Measurements from ENCODE around the gene ZBTB9.
A peak's percentile ranks its signal among the peaks of the same experiment; 100 is the strongest.

The ZBTB9 gene

DNA sequence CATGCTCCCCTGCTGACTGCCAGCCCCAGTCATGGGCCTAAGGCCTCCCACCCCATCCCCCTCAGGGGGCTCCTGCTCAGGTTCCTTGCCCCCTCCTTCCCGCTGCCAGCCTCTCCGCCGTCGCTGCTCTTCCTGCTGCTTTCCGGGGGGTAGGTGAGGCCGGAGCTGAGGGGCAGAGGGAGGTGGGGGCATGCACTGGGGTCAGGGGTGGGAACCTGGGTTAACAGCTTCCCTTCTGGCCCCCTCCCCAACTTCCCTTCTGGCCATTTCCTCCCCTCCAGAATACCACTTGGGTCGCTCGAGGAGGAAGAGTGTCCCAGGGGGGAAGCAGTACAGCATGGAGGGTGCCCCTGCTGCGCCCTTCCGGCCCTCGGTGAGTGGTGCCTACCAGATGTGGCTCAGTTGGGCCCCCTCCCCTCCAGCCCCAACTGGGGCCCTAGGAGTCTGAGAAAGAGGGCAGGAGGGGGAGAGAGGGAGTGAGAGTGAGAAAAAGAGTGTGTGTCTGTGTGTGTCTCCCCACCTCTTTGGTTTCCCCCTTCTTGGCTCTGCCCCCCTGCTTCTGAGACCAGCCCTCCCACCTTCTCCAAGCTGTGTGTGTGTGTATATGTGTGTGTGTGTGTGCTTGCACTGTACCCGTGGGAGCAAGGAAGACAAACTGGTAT is 22.4 kb upstream of the ZBTB9 start:
- TF ChIP-seq YY1 (IDR thresholded peaks at IDR 0.05; ENCODE audit: insufficient read depth, insufficient read length) (no peak), SUZ12 (IDR thresholded peaks at IDR 0.05; ENCODE audit: extremely low read depth, insufficient read depth, insufficient read length) (no peak), ZNF274 (IDR thresholded peaks at IDR 0.05; ENCODE audit: low read depth, low read length) (no peak)
- no peak for DNase-seq (ENCODE audit: low read depth, low spot score)
- Histone ChIP-seq H3K4me1 (ENCODE audit: insufficient read depth, insufficient read length) (peaks cover 21% of the 10 kb centered on the region), H3K27me3 (ENCODE audit: insufficient read depth, insufficient read length) (no peaks in the 10 kb centered on the region), H3K9ac (ENCODE audit: insufficient read length, low read depth) (peak overlapping the region; percentile 73), H3K36me3 (ENCODE audit: insufficient read depth, insufficient read length, low read length) (peaks cover 20% of the 10 kb centered on the region), H3K4me3 (ENCODE audit: insufficient read length, low read depth) (peak overlapping the region; percentile 39), H3K9me3 (ENCODE audit: insufficient read depth, low read length) (no peaks in the 10 kb centered on the region)

DNA sequence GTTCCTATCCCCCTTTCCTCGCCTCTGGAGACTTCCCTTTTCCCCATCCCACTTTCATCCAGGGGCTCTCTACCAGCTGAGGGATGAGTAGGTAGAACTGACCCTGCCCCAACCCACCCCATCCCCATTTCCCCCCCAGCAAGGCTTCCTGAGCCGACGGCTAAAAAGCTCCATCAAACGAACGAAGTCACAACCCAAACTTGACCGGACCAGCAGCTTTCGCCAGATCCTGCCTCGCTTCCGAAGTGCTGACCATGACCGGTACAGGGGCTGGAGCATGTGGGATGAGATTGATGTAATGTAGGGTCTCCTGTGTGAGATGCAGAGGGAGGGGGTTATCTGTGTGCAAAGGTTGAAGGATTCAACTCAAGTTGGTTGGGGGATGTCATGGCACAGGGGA is 21.8 kb upstream of the ZBTB9 start:
- Histone ChIP-seq H3K36me3 (ENCODE audit: insufficient read depth, insufficient read length, low read length) (peaks cover 25% of the 10 kb centered on the region), H3K4me1 (ENCODE audit: insufficient read depth, insufficient read length) (peaks cover 20% of the 10 kb centered on the region), H3K4me3 (ENCODE audit: insufficient read length, low read depth) (peak overlapping the region; percentile 39), H3K27me3 (ENCODE audit: insufficient read depth, insufficient read length) (no peaks in the 10 kb centered on the region), H3K9ac (ENCODE audit: insufficient read length, low read depth) (peak overlapping the region; percentile 73), H3K9me3 (ENCODE audit: insufficient read depth, low read length) (no peaks in the 10 kb centered on the region)
- DNase-seq (ENCODE audit: low read depth, low spot score): no peak
- TF ChIP-seq ZNF274 (IDR thresholded peaks at IDR 0.05; ENCODE audit: low read depth, low read length): no peak
- no peak for TF ChIP-seq YY1 (IDR thresholded peaks at IDR 0.05; ENCODE audit: insufficient read depth, insufficient read length)
- TF ChIP-seq SUZ12 (IDR thresholded peaks at IDR 0.05; ENCODE audit: extremely low read depth, insufficient read depth, insufficient read length): no peak

DNA sequence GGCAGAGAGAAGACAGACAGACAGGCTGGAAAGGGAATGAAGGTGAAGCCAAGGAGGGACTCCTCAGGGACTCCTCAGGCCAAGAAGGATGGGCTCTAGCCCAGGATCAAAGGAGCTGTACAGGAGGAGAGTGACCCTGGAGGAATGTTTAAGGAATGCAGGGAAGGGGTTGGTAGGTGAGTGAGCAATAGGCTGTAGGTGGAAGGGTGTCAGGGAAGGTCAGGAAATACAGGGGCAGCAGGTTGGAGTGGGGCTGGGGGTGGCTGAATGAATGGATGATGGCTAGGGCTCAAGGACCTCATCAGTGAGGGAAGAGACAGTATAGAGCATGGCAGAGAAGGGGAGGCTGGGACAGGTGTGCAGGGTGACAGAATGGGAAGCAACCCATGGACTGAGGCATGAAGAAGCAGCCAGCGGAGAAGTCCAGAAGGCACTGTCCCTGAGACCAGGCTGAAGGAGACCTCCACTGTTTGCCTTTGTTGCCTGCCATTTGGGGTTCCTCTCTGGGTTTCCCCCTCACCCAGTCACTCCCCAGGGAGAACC is 21.3 kb upstream of the ZBTB9 start:
- Histone ChIP-seq H3K36me3 (ENCODE audit: insufficient read depth, insufficient read length, low read length) (peaks cover 30% of the 10 kb centered on the region), H3K9ac (ENCODE audit: insufficient read length, low read depth) (peak overlapping the region; percentile 73), H3K27me3 (ENCODE audit: insufficient read depth, insufficient read length) (no peaks in the 10 kb centered on the region), H3K9me3 (ENCODE audit: insufficient read depth, low read length) (no peaks in the 10 kb centered on the region), H3K4me1 (ENCODE audit: insufficient read depth, insufficient read length) (peaks cover 20% of the 10 kb centered on the region), H3K4me3 (ENCODE audit: insufficient read length, low read depth) (peak overlapping the region; percentile 3)
- TF ChIP-seq SUZ12 (IDR thresholded peaks at IDR 0.05; ENCODE audit: extremely low read depth, insufficient read depth, insufficient read length) (no peak), ZNF274 (IDR thresholded peaks at IDR 0.05; ENCODE audit: low read depth, low read length) (no peak), YY1 (IDR thresholded peaks at IDR 0.05; ENCODE audit: insufficient read depth, insufficient read length) (no peak)
- DNase-seq (ENCODE audit: low read depth, low spot score): no peak

- Histone ChIP-seq H3K9me3 (ENCODE audit: insufficient read depth, low read length) (no peaks in the 10 kb centered on the region), H3K4me3 (ENCODE audit: insufficient read length, low read depth) (peak overlapping the region; percentile 3), H3K9ac (ENCODE audit: insufficient read length, low read depth) (peak overlapping the region; percentile 73), H3K27me3 (ENCODE audit: insufficient read depth, insufficient read length) (no peaks in the 10 kb centered on the region), H3K4me1 (ENCODE audit: insufficient read depth, insufficient read length) (peaks cover 15% of the 10 kb centered on the region), H3K36me3 (ENCODE audit: insufficient read depth, insufficient read length, low read length) (peaks cover 36% of the 10 kb centered on the region)
- TF ChIP-seq ZNF274 (IDR thresholded peaks at IDR 0.05; ENCODE audit: low read depth, low read length) (no peak), SUZ12 (IDR thresholded peaks at IDR 0.05; ENCODE audit: extremely low read depth, insufficient read depth, insufficient read length) (no peak), YY1 (IDR thresholded peaks at IDR 0.05; ENCODE audit: insufficient read depth, insufficient read length) (no peak)
- DNase-seq (ENCODE audit: low read depth, low spot score): peak; percentile 52
Measured at GRCh38 chr6:33433544-33434191, 20.7 kb upstream of the ZBTB9 start.

DNA sequence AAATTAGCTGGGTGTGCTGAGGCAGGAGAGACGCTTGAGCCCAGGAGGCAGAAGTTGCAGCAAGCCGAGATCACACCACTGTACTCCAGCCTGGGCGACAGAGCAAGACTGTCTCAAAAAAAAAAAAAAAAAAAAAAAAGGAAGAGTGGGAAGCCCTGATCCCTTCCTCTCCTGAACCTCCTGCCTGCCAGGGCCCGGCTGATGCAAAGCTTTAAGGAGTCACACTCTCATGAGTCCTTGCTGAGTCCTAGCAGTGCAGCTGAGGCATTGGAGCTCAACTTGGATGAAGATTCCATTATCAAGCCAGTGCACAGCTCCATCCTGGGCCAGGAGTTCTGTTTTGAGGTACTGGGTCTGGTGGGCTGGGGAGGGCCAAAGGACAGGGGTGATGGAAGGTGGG is 19.4 kb upstream of the ZBTB9 start:
- Histone ChIP-seq H3K9ac (ENCODE audit: insufficient read length, low read depth) (peak overlapping the region; percentile 44), H3K27me3 (ENCODE audit: insufficient read depth, insufficient read length) (no peaks in the 10 kb centered on the region), H3K36me3 (ENCODE audit: insufficient read depth, insufficient read length, low read length) (peaks cover 45% of the 10 kb centered on the region), H3K9me3 (ENCODE audit: insufficient read depth, low read length) (no peaks in the 10 kb centered on the region), H3K4me1 (ENCODE audit: insufficient read depth, insufficient read length) (peaks cover 10% of the 10 kb centered on the region), H3K4me3 (ENCODE audit: insufficient read length, low read depth) (no peak overlapping the region)
- no peak for TF ChIP-seq YY1 (IDR thresholded peaks at IDR 0.05; ENCODE audit: insufficient read depth, insufficient read length)
- no peak for TF ChIP-seq SUZ12 (IDR thresholded peaks at IDR 0.05; ENCODE audit: extremely low read depth, insufficient read depth, insufficient read length)
- no peak for TF ChIP-seq ZNF274 (IDR thresholded peaks at IDR 0.05; ENCODE audit: low read depth, low read length)
- no peak for DNase-seq (ENCODE audit: low read depth, low spot score)

DNA sequence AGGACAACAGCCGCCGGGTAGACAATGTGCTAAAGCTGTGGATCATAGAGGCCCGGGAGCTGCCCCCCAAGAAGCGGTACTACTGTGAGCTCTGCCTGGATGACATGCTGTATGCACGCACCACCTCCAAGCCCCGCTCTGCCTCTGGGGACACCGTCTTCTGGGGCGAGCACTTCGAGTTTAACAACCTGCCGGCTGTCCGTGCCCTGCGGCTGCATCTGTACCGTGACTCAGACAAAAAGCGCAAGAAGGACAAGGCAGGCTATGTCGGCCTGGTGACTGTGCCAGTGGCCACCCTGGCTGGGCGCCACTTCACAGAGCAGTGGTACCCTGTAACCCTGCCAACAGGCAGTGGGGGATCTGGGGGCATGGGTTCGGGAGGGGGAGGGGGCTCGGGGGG is 16.7 kb upstream of the ZBTB9 start:
- H3K9ac ChIP-seq (ENCODE audit: insufficient read length, low read depth): no peak overlapping the region
- no peaks in the 10 kb centered on the region for H3K27me3 ChIP-seq (ENCODE audit: insufficient read depth, insufficient read length)
- no peak overlapping the region for H3K4me3 ChIP-seq (ENCODE audit: insufficient read length, low read depth)
- H3K9me3 ChIP-seq (ENCODE audit: insufficient read depth, low read length): no peaks in the 10 kb centered on the region
- H3K4me1 ChIP-seq (ENCODE audit: insufficient read depth, insufficient read length): peaks cover 4% of the 10 kb centered on the region
- H3K36me3 ChIP-seq (ENCODE audit: insufficient read depth, insufficient read length, low read length): peaks cover 71% of the 10 kb centered on the region
- DNase-seq (ENCODE audit: low read depth, low spot score): no peak
- no peak for TF ChIP-seq SUZ12 (IDR thresholded peaks at IDR 0.05; ENCODE audit: extremely low read depth, insufficient read depth, insufficient read length)
- no peak for TF ChIP-seq ZNF274 (IDR thresholded peaks at IDR 0.05; ENCODE audit: low read depth, low read length)
- no peak for TF ChIP-seq YY1 (IDR thresholded peaks at IDR 0.05; ENCODE audit: insufficient read depth, insufficient read length)

GRCh38 chr6:33438978-33439594 is 15.3 kb upstream of the ZBTB9 start:
- H3K9ac ChIP-seq (ENCODE audit: insufficient read length, low read depth): no peak overlapping the region
- H3K4me1 ChIP-seq (ENCODE audit: insufficient read depth, insufficient read length): peaks cover 4% of the 10 kb centered on the region
- TF ChIP-seq YY1 (IDR thresholded peaks at IDR 0.05; ENCODE audit: insufficient read depth, insufficient read length): no peak
- TF ChIP-seq ZNF274 (IDR thresholded peaks at IDR 0.05; ENCODE audit: low read depth, low read length): no peak
- no peak for TF ChIP-seq SUZ12 (IDR thresholded peaks at IDR 0.05; ENCODE audit: extremely low read depth, insufficient read depth, insufficient read length)
- H3K36me3 ChIP-seq (ENCODE audit: insufficient read depth, insufficient read length, low read length): peaks cover 83% of the 10 kb centered on the region
- H3K9me3 ChIP-seq (ENCODE audit: insufficient read depth, low read length): no peaks in the 10 kb centered on the region
- H3K4me3 ChIP-seq (ENCODE audit: insufficient read length, low read depth): no peak overlapping the region
- H3K27me3 ChIP-seq (ENCODE audit: insufficient read depth, insufficient read length): no peaks in the 10 kb centered on the region
- DNase-seq (ENCODE audit: low read depth, low spot score): no peak
